Suprapubic skin (tissue), 4 donors: ENCODE results near the gene HTR3C. TPM values are rescaled to one million over a fixed set of nuclear protein-coding genes. Genes with fewer than 3 reads are reported as not detected.

Experiments used
- DNase-seq, 2 donors: peaks; one replicate each; pipeline ENCODE4 v3.0.0-alpha.2; 2019; ENCODE audit warnings: low spot score in 2 of 2
- H3K27ac ChIP-seq: fragments of 200-600 bp; sonication (generic); one replicate; pipeline ENCODE4 v1.5.1; 2019
- H3K27me3 ChIP-seq: fragments of 200-600 bp; sonication (generic); one replicate; pipeline ENCODE4 v1.5.1; 2019
- H3K36me3 ChIP-seq: fragments of 200-600 bp; sonication (generic); one replicate; pipeline ENCODE4 v1.5.1; 2019
- H3K4me1 ChIP-seq: fragments of 200-600 bp; sonication (generic); one replicate; pipeline ENCODE4 v1.5.1; 2019
- H3K4me3 ChIP-seq: fragments of 200-600 bp; sonication (generic); one replicate; pipeline ENCODE4 v1.5.1; 2019; ENCODE audit warnings: mild to moderate bottlenecking
- H3K9me3 ChIP-seq: fragments of 200-600 bp; sonication (generic); one replicate; pipeline ENCODE4 v1.5.1; 2019
- EP300 ChIP-seq: sonication (generic); formaldehyde crosslinking; IDR thresholded peaks from one replicate; pipeline ENCODE4 v1.6.1; 2017; ENCODE audit warnings: antibody characterized with exemption
- POLR2A ChIP-seq, 2 donors: fragments of 450-650 bp; IDR thresholded peaks; one replicate each; pipeline ENCODE4 v1.6.1; 2017; ENCODE audit warnings: antibody characterized with exemption in 2 of 2, mild to moderate bottlenecking in 2 of 2, moderate library complexity in 2 of 2
- POLR2AphosphoS5 ChIP-seq, 3 donors: sonication (generic); formaldehyde crosslinking; IDR thresholded peaks; one replicate each; pipeline ENCODE4 v1.6.1; 2017; ENCODE audit warnings: antibody characterized with exemption in 3 of 3
- WGBS: methylation state at CpG from one replicate; pipeline ENCODE4 v1.1.5; 2018; 5-methylcytosine and 5-hydroxymethylcytosine counted together
- total RNA-seq, 4 donors: library from RNA; depleted of rRNA; stranded (reverse); fragments of >200 nt; gene quantifications; one replicate each; pipeline ENCODE4 v1.1.0, GENCODE V29; 2016
- TF ChIP-seq, protein P1 (sequence below), 2 donors: fragments of 200-600 bp in 1 of 2; fragments of 450-650 bp in 1 of 2; sonication (generic) in 1 of 2; IDR thresholded peaks; one replicate each; pipeline ENCODE4 v1.5.1; 2016 to 2019; ENCODE audit warnings: antibody characterized with exemption in 2 of 2, mild to moderate bottlenecking in 1 of 2, moderate library complexity in 1 of 2

HTR3C gene
- total RNA-seq, 4 donors from 2014 or later = not detected

DNA sequence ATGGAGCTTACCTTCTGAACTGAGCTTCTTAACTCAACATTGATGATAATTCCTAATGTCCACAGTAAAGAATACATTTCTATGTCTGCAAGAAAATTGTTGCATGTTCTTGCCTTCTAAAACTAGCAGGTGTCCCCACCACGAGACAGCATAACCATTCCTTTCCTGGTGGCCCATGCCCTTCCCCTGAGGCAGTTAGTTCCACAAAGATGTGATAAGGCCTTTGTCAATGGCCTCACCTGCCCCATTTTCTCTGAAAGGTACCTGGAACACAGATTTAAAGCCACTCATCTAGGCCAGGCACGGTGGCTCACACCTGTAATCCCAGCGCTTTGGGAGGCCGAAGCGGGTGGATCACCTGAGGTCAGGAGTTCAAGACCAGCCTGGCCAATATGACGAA, 23.1 kb downstream of the HTR3C start:
- TF ChIP-seq POLR2AphosphoS5 (IDR thresholded peaks at IDR 0.05) (no peak), POLR2A (IDR thresholded peaks at IDR 0.05) (no peak), EP300 (no peak)
- TF ChIP-seq, protein P1, sequence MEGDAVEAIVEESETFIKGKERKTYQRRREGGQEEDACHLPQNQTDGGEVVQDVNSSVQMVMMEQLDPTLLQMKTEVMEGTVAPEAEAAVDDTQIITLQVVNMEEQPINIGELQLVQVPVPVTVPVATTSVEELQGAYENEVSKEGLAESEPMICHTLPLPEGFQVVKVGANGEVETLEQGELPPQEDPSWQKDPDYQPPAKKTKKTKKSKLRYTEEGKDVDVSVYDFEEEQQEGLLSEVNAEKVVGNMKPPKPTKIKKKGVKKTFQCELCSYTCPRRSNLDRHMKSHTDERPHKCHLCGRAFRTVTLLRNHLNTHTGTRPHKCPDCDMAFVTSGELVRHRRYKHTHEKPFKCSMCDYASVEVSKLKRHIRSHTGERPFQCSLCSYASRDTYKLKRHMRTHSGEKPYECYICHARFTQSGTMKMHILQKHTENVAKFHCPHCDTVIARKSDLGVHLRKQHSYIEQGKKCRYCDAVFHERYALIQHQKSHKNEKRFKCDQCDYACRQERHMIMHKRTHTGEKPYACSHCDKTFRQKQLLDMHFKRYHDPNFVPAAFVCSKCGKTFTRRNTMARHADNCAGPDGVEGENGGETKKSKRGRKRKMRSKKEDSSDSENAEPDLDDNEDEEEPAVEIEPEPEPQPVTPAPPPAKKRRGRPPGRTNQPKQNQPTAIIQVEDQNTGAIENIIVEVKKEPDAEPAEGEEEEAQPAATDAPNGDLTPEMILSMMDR (IDR thresholded peaks at IDR 0.05) = no peak
- no peaks in the 10 kb centered on the region for H3K27me3 ChIP-seq
- no peak overlapping the region for H3K27ac ChIP-seq
- DNase-seq = no peak
- H3K9me3 ChIP-seq = no peaks in the 10 kb centered on the region
- no peaks in the 10 kb centered on the region for H3K36me3 ChIP-seq
- no peak overlapping the region for H3K4me3 ChIP-seq
- 88% methylated on average over 6 of the region's 6 CpGs for WGBS
- no peaks in the 10 kb centered on the region for H3K4me1 ChIP-seq

DNA sequence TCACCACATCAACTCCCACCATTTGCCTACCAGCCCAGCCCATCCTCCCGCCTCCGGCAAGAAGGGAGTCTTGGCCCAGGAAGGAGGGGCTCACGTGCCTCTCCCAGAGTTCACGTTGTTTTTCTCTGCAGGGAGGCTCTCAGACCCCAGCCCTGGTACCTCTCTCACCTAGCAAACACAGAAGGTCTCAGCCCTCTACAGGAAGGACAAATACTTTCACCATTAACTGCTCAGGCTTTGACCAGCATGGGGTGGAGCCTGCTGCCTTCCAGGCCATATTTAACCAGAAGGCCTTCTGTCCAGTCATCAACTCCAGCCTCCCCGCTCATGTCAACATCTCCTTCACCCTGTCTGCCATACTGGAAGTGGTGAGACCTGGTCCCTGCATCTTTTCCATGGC, 25.0 kb downstream of the HTR3C start:
- DNase-seq = no peak
- WGBS = 73% methylated on average over 5 of the region's 5 CpGs
- H3K27me3 ChIP-seq = no peaks in the 10 kb centered on the region
- H3K4me1 ChIP-seq = no peaks in the 10 kb centered on the region
- H3K9me3 ChIP-seq = no peaks in the 10 kb centered on the region
- TF ChIP-seq POLR2AphosphoS5 (IDR thresholded peaks at IDR 0.05) (no peak), POLR2A (IDR thresholded peaks at IDR 0.05) (no peak), EP300 (no peak)
- TF ChIP-seq, protein P1 (IDR thresholded peaks at IDR 0.05) = no peak
- no peaks in the 10 kb centered on the region for H3K36me3 ChIP-seq
- no peak overlapping the region for H3K4me3 ChIP-seq
- H3K27ac ChIP-seq = no peak overlapping the region

DNA sequence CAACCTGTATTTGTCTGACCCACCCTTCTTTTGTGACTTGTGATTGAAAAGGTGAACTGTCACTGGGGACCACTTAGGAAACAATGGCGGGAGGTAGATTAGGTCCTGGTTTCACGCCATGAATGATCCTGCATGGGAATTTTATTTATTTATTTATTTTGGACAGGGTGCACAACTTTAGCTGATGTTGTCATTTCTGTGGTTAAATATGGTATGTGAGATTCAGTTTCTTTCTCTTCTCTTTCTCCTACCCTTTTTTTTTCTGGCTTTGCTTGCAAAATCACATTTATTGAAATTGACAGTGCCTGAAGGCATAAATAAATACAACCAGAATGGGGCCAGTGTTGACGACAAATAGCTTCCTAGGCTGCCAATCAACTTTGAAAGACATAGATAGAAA, 26.0 kb downstream of the HTR3C start:
- no peaks in the 10 kb centered on the region for H3K9me3 ChIP-seq
- WGBS = 80% methylated on average over 3 of the region's 3 CpGs

DNA sequence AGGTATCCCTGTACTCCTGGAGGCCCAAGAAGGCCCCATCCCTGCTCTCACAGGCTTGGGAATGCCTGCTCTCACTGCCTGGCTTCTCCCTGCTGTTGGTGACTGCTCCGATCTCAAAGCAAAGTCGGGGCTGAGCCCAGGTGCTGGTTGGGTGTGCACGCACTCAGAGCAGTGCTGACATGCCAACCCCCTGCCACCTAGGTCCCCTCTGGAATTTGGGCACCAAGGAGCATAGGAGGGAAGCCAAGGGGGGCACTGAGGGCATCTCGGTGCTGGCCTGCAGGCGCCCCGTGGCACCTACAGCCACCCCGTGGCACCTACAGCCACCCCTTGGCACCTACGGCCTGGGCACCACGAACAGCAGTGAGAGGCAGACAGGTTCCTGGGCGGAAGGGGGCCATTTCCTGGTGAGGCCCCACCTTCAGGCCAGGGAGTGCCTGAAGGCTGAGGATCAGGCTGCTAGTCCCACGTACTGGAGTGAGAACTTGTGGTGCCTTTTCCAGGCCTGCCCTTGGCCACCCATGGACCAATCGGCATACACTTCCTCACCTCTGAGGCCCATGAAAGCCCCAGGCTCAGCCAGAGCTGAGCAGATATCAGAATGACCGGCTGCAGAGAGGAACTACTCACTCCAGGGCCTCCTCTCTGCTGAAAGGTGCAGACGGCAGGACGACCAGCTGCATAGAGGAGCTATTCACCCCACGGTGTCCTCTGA, 28.4 kb downstream of the HTR3C start:
- H3K27me3 ChIP-seq = no peaks in the 10 kb centered on the region
- no peaks in the 10 kb centered on the region for H3K4me1 ChIP-seq
- WGBS = 96% methylated on average over 5 of the region's 16 CpGs
- H3K9me3 ChIP-seq = no peaks in the 10 kb centered on the region
- H3K4me3 ChIP-seq = no peak overlapping the region
- H3K27ac ChIP-seq = no peak overlapping the region
- TF ChIP-seq, protein P1 (IDR thresholded peaks at IDR 0.05) = no peak
- TF ChIP-seq POLR2AphosphoS5 (IDR thresholded peaks at IDR 0.05) (no peak), EP300 (no peak), POLR2A (IDR thresholded peaks at IDR 0.05) (no peak)
- no peak for DNase-seq
- H3K36me3 ChIP-seq = no peaks in the 10 kb centered on the region

More for the DNA sequence above, 26.0 kb downstream of the HTR3C start:
- Histone ChIP-seq H3K4me1 (no peaks in the 10 kb centered on the region), H3K27me3 (no peaks in the 10 kb centered on the region), H3K4me3 (no peak overlapping the region), H3K36me3 (no peaks in the 10 kb centered on the region), H3K27ac (no peak overlapping the region)
- no peak for DNase-seq
- TF ChIP-seq EP300 (no peak), POLR2AphosphoS5 (IDR thresholded peaks at IDR 0.05) (no peak), POLR2A (IDR thresholded peaks at IDR 0.05) (no peak)
- TF ChIP-seq, protein P1 (IDR thresholded peaks at IDR 0.05) = no peak

DNA sequence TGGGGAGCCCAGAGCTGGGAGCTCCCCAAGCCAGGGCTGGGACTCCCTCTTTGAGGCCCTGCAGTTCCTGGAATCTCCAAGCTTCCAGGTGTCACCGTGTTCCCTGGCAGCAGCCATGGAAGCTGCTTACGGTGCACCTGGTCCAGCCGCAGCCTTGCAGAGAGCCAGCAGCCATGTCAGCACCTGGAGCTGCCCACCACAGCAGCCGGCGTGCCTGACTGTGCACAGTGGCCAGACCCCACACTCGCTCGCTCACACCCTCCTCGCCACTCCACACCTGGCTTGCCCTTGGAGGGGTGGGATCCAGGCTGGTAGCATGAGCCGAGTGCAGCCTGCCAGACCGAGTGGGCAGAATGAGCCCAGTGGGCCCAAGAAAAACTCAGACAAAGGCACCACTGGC, 29.2 kb downstream of the HTR3C start:
- H3K9me3 ChIP-seq = no peaks in the 10 kb centered on the region
- no peak overlapping the region for H3K4me3 ChIP-seq
- H3K27me3 ChIP-seq = no peaks in the 10 kb centered on the region
- WGBS = 89% methylated on average over 9 of the region's 10 CpGs
- no peaks in the 10 kb centered on the region for H3K4me1 ChIP-seq
- no peaks in the 10 kb centered on the region for H3K36me3 ChIP-seq
- H3K27ac ChIP-seq = no peak overlapping the region
- DNase-seq = no peak
- TF ChIP-seq, protein P1 (IDR thresholded peaks at IDR 0.05) = no peak
- TF ChIP-seq POLR2AphosphoS5 (IDR thresholded peaks at IDR 0.05) = no peak
- TF ChIP-seq POLR2A (IDR thresholded peaks at IDR 0.05) = no peak
- TF ChIP-seq EP300 = no peak
